HCEC 1CT (cell line): ENCODE measurements around the gene YAP1.
A peak's percentile ranks its signal among the peaks of the same experiment; 100 is the strongest.

Experiments
- DNase-seq: peaks from one replicate; pipeline ENCODE4 v3.0.0-alpha.2; 2017

Gene YAP1

GRCh38 chr11:102109896-102110760 lies at the start of gene YAP1:
TSS of gene YAP1 (plus strand) at chr11:102110447. CDS start at chr11:102110849, 402 bp downstream.
- DNase-seq, result peak; percentile 94

GRCh38 chr11:102061276-102061675 lies 49.0 kb upstream of the YAP1 start:
- DNase-seq, result no peak

- no peak for DNase-seq
Measured at GRCh38 chr11:102062106-102062505, 48.1 kb upstream of the YAP1 start.

- no peak for DNase-seq
Measured at GRCh38 chr11:102064316-102064715, 45.9 kb upstream of the YAP1 start.

- no peak for DNase-seq
Measured at GRCh38 chr11:102070766-102071165, 39.5 kb upstream of the YAP1 start.

GRCh38 chr11:102071497-102072472 lies 38.5 kb upstream of the YAP1 start:
- no peak for DNase-seq

- no peak for DNase-seq
Measured at GRCh38 chr11:102073253-102073652, 37.0 kb upstream of the YAP1 start.

- DNase-seq, result peak; percentile 6
Measured at GRCh38 chr11:102079625-102080024, 30.6 kb upstream of the YAP1 start.

- no peak for DNase-seq
Measured at GRCh38 chr11:102081313-102081712, 28.9 kb upstream of the YAP1 start.

GRCh38 chr11:102085864-102086551 lies 24.2 kb upstream of the YAP1 start:
- DNase-seq, result no peak

- DNase-seq, result no peak
Measured at GRCh38 chr11:102097186-102097585, 13.1 kb upstream of the YAP1 start.

- DNase-seq, result no peak
Measured at GRCh38 chr11:102099755-102100154, 10.5 kb upstream of the YAP1 start.

GRCh38 chr11:102108734-102109440 lies 1.4 kb upstream of the YAP1 start:
- DNase-seq, result no peak

- DNase-seq, result no peak
Measured at GRCh38 chr11:102110761-102111010, 439 bp downstream of the YAP1 start.

- peak; percentile 67 for DNase-seq
Measured at GRCh38 chr11:102111011-102111786, 952 bp downstream of the YAP1 start.

- DNase-seq, result peak; percentile 96
Measured at GRCh38 chr11:102111787-102112508, 1.7 kb downstream of the YAP1 start.

- DNase-seq, result no peak
Measured at GRCh38 chr11:102112509-102112821, 2.2 kb downstream of the YAP1 start.

GRCh38 chr11:102114032-102114431 lies 3.8 kb downstream of the YAP1 start:
- no peak for DNase-seq

- peak; percentile 44 for DNase-seq
Measured at GRCh38 chr11:102115557-102115956, 5.3 kb downstream of the YAP1 start.

- DNase-seq, result no peak
Measured at GRCh38 chr11:102116453-102117205, 6.4 kb downstream of the YAP1 start.
